ENCODE data around the gene ASTN2. TPM values are rescaled to one million over a fixed set of nuclear protein-coding genes. Genes with fewer than 3 reads are reported as not detected.

The ASTN2 gene
- total and polyA plus RNA-seq, 9 of the 15 experiments (the other 6 are each of a cell fraction or from before 2014, with no cell fraction given), result 0.56 to 3.5 (median 1.9) TPM

DNA sequence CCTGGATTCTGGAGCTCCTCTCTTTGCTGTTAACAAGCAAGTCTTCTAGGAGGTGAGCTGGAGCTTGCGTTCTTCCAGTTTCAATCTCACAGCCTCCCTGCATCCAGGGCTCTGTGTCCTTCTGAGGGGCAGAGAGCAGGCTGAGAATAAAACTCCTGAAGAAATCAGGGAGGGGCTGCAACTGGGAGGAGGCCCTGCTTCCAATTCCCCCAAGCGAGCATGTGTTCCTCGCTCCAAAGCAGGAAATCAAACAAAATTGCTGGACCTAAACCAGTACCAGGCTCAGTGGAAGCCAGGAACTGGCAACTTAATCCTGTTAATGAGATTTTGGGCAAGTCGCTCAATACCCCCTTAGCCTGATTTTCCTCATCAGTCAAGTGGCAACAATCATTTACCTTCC is 181.8 kb downstream of the ASTN2 start:
- Histone ChIP-seq H3K4me2 (ENCODE audit: insufficient read depth, low read length) (no peak overlapping the region), H3K4me3 (no peak overlapping the region), H3K79me2 (ENCODE audit: control insufficient read depth, insufficient read depth, low read length) (no peaks in the 10 kb centered on the region), H2AFZ (ENCODE audit: low read depth, low read length) (no peak overlapping the region), H3K27me3 (ENCODE audit: control insufficient read depth in 2 of 2, insufficient read depth in 2 of 2, low read length in 2 of 2) (no peaks in the 10 kb centered on the region), H3K36me3 (ENCODE audit: control insufficient read depth, insufficient read depth, low read length) (no peaks in the 10 kb centered on the region), H3K9ac (ENCODE audit: insufficient read depth in 1 of 2, low read depth in 2 of 2, low read length in 2 of 2) (no peak overlapping the region), H4K20me1 (replicated peaks; ENCODE audit: control insufficient read depth, insufficient read depth, low read length) (no peaks in the 10 kb centered on the region), H3K27ac (ENCODE audit: extremely low read depth, low read depth, low read length) (no peak overlapping the region), H3K4me1 (replicated peaks in 1 of 2; ENCODE audit: control insufficient read depth in 2 of 2, insufficient read depth in 2 of 2, low read length in 2 of 2) (no peaks in the 10 kb centered on the region), H3K9me1 (ENCODE audit: control insufficient read depth, insufficient read depth, low read length) (no peaks in the 10 kb centered on the region), H3K9me3 (replicated peaks; ENCODE audit: control insufficient read depth, insufficient read depth, low read depth, low read length) (no peaks in the 10 kb centered on the region)
- ATAC-seq (no peak), DNase-seq (ENCODE audit: extremely low read depth in 1 of 4, low spot score in 3 of 4) (no peak), FAIRE-seq (no peak)
- intact Hi-C loops (cut with micrococcal nuclease) (no loop called here), in situ Hi-C loops (cut with MboI) (no loop called here)
- POLR2A ChIA-PET, result no interaction called here
- CTCF ChIA-PET (ENCODE audit: low intra/inter-chr PET ratio), result no interaction called here
- WGBS (ENCODE audit: insufficient coverage, low coverage, missing lambda C conversion rate), result 0% methylated on average over 4 of the region's 4 CpGs
- no TSS peak for BruUV-seq (replicated peaks)
- TF ChIP-seq ZNF764 (CRISPR knock-in tag; IDR thresholded peaks at IDR 0.05; ENCODE audit: low read depth), result no peak
- TF ChIP-seq, protein P1, sequence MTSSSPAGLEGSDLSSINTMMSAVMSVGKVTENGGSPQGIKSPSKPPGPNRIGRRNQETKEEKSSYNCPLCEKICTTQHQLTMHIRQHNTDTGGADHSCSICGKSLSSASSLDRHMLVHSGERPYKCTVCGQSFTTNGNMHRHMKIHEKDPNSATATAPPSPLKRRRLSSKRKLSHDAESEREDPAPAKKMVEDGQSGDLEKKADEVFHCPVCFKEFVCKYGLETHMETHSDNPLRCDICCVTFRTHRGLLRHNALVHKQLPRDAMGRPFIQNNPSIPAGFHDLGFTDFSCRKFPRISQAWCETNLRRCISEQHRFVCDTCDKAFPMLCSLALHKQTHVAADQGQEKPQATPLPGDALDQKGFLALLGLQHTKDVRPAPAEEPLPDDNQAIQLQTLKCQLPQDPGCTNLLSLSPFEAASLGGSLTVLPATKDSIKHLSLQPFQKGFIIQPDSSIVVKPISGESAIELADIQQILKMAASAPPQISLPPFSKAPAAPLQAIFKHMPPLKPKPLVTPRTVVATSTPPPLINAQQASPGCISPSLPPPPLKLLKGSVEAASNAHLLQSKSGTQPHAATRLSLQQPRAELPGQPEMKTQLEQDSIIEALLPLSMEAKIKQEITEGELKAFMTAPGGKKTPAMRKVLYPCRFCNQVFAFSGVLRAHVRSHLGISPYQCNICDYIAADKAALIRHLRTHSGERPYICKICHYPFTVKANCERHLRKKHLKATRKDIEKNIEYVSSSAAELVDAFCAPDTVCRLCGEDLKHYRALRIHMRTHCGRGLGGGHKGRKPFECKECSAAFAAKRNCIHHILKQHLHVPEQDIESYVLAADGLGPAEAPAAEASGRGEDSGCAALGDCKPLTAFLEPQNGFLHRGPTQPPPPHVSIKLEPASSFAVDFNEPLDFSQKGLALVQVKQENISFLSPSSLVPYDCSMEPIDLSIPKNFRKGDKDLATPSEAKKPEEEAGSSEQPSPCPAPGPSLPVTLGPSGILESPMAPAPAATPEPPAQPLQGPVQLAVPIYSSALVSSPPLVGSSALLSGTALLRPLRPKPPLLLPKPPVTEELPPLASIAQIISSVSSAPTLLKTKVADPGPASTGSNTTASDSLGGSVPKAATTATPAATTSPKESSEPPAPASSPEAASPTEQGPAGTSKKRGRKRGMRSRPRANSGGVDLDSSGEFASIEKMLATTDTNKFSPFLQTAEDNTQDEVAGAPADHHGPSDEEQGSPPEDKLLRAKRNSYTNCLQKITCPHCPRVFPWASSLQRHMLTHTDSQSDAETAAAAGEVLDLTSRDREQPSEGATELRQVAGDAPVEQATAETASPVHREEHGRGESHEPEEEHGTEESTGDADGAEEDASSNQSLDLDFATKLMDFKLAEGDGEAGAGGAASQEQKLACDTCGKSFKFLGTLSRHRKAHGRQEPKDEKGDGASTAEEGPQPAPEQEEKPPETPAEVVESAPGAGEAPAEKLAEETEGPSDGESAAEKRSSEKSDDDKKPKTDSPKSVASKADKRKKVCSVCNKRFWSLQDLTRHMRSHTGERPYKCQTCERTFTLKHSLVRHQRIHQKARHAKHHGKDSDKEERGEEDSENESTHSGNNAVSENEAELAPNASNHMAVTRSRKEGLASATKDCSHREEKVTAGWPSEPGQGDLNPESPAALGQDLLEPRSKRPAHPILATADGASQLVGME (CRISPR knock-in tag; IDR thresholded peaks at IDR 0.05), result no peak
- TF ChIP-seq KLF13 (tag; IDR thresholded peaks at IDR 0.05; ENCODE audit: borderline replicate concordance, low read depth), result no peak
- no peak for TF ChIP-seq SIX5 (IDR thresholded peaks at IDR 0.05; ENCODE audit: borderline replicate concordance in 1 of 2, insufficient read depth in 1 of 2, low read depth in 1 of 2, low read length in 2 of 2)
- no peak for TF ChIP-seq ZNF384 (IDR thresholded peaks at IDR 0.05; ENCODE audit: low read depth, low read length)
- no peak for TF ChIP-seq SMAD4 (CRISPR knock-in tag; conservative IDR thresholded peaks at IDR 0.05)
- TF ChIP-seq RFX1 (IDR thresholded peaks at IDR 0.05), result no peak
- no peak for TF ChIP-seq ZNF785 (CRISPR knock-in tag; IDR thresholded peaks at IDR 0.05)
- no peak for TF ChIP-seq PRMT5 (CRISPR knock-in tag; IDR thresholded peaks at IDR 0.05)
- TF ChIP-seq SMARCA5 (IDR thresholded peaks at IDR 0.05), result no peak
- TF ChIP-seq ZNF707 (CRISPR knock-in tag; conservative IDR thresholded peaks at IDR 0.05), result no peak
- no peak for TF ChIP-seq NFE2L1 (tag; IDR thresholded peaks at IDR 0.05; ENCODE audit: borderline replicate concordance, low read depth)
- no peak for TF ChIP-seq NFE2 (IDR thresholded peaks at IDR 0.05; ENCODE audit: low read depth)
- TF ChIP-seq RUNX1 (IDR thresholded peaks at IDR 0.05; ENCODE audit: low read depth), result no peak
- no peak for TF ChIP-seq NUFIP1 (IDR thresholded peaks at IDR 0.05; ENCODE audit: partially characterized antibody)
- no peak for TF ChIP-seq ZNF224 (CRISPR knock-in tag; IDR thresholded peaks at IDR 0.05)
- TF ChIP-seq SMAD3 (CRISPR knock-in tag; conservative IDR thresholded peaks at IDR 0.05), result no peak
- TF ChIP-seq TBP (optimal IDR thresholded peaks at IDR 0.05; ENCODE audit: low read depth, low read length), result no peak
- TF ChIP-seq YY1 (IDR thresholded peaks at IDR 0.05; ENCODE audit: borderline replicate concordance in 1 of 3, control insufficient read depth in 1 of 3, extremely low read depth in 1 of 3, insufficient read depth in 3 of 3, insufficient read length in 1 of 3, insufficient replicate concordance in 2 of 3, low read depth in 1 of 3, low read length in 2 of 3), result no peak
- TF ChIP-seq BACH1 (tag; IDR thresholded peaks at IDR 0.05), result no peak

All from K562 (cell line).